COLO668 (cell line): ENCODE data around the gene PEX16.

Experiments used
- DNase-seq: peaks from one replicate; lab custom pipeline; 2025; ENCODE audit not compliant: unreplicated experiment; lab: John Stamatoyannopoulos, UW

The PEX16 gene

DNA sequence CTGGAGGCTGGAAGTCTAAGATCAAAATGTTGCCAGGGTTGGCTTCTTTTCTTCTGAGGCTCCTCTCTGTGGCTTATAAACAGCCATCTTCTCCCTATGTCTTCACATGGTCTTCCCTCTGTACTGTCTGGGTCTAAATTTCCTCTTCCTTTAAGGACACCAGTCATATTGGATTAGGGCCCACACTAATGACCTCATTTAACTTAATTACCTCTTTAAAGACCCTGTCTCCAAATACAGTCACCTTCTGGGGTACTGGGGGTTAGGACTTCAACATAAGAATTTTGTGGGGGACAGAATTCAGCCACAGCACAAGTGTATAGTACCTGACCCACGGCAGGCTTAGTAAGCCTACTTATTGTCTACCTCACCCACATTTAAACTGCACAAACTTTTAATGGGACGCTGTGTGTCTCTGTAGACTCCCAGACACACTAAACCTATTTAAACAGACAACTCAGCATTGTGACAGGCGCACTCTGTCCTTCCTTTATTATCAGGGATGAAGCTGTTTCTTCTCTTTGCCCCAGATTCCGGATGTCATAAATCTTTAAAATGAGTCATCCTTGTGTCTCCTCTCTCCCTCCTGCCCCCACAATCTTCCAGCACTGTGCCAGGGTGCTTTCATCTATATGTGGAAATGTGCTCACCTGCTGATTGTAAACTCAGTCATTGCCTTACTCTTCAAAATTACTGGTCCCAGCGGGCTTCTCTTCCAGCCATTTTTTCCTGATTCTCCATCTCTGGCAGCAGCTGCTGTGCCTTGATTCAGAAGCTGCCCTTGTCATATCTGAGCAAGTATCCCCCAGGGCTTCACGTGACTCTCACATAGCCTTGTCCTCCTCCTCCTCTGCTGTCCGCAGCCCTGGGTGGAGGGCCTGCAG lies 37.6 kb downstream of the PEX16 start:
- DNase-seq = peak; percentile 59

DNA sequence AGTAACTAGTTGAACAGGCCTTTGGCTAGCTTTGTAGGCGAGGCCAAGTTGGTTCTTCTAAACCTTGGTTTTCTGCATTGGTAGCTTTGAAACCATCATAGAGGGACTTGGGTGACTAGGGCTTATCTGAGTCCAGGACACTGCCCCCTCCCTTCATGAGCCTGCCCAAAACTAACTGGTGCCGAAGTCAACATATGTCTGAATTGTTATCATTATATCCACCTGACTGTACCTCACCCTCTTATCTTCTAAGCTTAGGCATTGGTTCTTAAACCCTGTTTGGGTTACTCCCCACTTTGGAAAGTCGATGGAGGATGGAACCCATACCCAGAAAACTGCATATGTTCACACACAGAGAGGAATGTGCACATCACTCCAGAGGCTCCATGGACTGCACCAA lies 39.8 kb downstream of the PEX16 start:
- no peak for DNase-seq

DNA sequence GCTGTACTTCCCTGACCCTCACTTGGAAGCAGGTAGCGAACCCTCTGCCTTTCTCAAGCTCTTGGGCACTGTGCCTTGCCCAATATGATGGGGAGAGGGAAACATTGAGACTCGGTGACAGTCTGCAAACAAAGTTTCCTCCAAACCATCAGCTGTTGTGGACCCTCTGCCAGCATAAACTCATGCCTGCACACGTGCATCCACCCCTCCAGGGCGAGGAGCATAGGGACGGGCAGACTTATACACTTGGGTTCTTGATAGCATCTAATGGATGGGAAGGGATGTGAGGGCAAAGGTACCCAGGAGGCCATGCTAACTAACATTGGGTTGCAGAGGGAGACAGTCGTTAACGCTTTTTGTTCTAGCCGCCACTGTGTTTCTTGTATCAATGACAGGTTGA lies 40.5 kb downstream of the PEX16 start:
- no peak for DNase-seq

DNA sequence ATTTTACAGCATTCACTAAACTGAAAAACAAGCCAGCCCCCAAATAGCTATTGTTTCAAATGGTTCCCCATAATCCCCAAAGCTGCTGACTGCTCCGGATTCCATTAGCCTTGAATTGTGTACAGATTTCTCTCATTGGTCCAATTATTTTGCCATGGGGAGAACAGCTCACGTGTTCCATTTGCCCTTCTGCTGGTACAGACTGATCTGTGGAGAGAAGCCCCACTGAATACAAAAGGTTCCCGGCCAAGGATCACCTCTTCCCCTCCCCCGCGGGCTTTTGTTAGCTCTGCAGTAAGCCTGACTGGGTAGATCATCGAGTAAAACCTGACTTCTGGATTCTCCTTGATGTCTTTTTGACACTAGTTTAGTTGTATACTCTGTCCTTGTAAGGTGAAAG lies 41.3 kb downstream of the PEX16 start:
- DNase-seq = no peak

DNA sequence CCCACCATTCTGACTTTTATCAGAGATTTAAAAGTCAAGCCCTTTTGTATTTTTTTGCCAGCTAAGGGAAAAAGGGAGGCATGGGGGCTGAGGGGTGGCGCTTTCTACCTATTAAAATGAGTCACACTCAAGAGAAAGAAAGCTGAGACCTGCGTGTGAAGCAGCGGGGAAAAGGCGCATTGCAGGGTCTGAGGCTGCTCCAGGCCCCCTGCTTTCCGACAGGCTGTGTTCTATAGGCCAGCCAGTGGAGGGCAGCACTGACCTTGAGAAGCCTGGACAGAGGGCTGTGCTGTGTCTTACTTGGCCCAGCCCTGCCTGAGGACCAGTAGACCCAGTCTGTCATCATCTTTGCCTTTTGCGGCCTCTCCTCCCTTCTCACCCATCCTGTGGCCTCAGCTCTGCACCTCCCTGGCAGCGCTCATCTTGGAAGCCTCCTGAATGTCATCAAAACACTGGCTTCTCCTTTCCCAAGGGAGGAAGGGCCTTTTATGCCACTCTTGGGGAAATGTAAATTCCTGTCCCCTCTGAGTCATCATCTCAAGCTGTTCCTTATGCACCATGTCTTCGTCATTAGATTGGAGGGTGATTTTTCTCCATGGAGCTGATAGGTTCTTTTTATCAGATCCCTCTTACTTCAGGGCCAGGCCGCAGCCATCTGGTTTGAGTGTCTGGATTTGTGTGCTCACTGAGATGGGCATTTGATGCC lies 44.9 kb downstream of the PEX16 start:
- peak; percentile 65 for DNase-seq

DNA sequence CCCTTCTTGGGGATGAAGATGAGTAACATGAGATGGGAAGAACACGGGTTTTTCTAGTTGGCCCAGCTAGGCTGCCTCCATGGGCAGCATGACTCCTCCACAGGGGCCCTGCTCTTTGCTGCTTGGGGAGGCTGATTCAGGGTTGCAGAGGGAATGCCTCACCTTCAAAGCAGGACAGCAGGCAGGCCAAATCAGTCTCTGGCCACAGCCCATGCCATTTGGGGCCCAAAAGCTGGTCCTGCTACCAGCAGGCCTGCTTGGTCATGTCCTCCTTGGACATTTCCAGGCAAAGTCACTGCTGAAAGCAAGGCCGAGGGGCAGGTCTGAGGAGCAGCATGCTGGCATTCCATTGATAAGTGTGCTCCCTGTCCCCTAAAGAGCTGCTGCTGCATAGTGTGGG lies 46.0 kb downstream of the PEX16 start:
- DNase-seq = no peak

DNA sequence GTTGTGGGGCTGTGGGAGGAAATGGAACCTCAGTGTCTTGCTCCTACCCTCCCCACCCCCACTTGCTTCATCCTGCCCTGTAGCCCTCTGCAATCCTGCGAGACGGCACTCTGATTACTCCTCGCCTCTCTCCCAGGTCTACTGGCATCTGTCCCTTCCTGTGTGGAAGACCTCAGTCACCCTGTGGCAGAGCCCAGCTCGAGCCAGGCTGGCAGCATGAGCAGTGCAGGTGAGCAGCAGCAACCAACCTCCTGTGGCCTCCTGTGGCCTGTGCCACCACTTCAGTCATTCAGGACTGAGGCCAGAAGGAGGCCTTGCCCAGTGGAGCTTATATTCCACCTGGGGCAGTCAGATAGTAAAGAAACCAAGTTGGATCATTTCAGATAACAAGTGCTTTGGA lies 47.0 kb downstream of the PEX16 start:
- DNase-seq = no peak

DNA sequence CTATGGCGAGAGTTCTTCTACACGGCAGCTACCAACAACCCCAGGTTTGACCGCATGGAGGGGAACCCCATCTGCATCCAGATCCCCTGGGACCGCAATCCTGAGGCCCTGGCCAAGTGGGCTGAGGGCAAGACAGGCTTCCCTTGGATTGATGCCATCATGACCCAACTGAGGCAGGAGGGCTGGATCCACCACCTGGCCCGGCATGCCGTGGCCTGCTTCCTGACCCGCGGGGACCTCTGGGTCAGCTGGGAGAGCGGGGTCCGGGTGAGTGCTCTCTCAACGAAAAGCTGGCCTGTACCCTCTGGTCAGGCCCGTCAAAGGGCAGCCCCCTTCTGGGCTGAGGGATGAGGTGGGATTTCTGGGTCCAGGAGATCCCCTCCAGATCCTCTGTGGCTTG lies 48.1 kb downstream of the PEX16 start:
- DNase-seq = no peak

DNA sequence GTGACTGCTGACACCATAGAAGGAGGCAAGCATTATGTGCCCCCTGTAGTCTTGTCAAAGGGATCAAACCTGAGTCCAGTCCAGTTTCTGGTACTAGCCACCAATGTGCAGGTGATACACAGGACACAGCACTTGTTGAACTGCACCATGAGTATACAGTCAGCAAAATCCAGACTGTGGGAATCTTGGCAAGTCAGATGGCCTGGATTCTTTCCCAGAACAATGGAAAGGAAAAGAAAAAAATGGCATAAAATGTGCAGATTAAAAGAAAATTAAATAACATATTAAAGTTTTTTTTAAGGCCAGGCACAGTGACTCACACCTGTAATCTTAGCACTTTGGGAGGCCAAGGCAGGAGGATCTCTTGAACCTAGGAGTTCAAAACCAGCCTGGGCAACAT lies 53.6 kb downstream of the PEX16 start:
- DNase-seq = no peak

DNA sequence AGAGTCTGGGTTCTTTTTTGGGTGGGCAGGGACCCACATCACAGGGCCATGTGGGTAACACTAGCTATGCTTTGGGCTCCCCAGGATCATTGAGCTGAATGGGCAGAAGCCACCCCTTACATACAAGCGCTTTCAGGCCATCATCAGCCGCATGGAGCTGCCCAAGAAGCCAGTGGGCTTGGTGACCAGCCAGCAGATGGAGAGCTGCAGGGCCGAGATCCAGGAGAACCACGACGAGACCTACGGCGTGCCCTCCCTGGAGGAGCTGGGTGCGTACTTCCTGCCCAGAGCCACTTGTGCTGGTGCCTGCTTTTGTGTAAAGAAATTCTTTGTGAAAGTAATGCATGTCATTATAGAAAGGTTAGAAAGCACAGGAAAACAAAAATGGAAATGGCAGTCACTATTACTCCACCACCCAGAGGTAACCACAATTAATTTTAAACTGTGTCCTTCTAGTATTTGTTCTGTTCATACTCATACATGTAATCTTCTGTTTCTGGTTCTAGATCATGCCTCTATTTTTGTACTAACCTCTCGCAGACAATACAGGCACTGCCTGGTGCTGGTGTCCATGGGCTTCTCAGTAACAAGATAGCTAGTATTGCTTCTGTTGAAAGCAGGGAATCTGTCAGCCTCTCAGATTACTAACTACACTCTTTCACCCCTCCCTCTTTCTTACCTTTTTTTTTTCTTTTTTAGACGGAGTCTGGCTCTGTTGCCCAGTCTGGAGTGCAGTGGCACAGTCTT lies 56.7 kb downstream of the PEX16 start:
- DNase-seq = no peak

DNA sequence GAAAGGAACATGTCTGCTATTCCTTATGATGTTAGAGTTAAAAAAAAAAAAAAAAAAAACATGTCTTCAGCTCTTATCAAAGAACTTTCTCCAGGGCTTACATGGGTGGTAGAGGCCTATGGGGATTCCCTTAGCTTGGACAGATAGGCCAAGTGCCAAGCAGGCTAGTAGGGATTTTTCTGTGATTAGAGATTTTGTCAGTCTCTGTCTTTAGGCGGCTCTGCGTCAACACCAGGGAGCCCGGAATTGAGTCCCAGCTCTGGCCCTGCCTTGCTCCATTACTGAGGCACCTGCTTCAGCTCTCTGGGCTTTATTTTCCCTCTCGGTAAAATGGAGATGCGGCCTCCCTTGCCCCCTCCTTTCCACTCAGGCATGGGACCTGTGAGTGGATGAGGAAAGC lies 57.3 kb downstream of the PEX16 start:
- no peak for DNase-seq
